GM21576 (cell line): ENCODE results near the gene CACNA1H.

ENCODE experiments used
- ATAC-seq: cut with Tn5 transposase; IDR thresholded peaks from one replicate; pipeline ENCODE4 v1.9.1; 2021; ENCODE audit warnings: mild to moderate bottlenecking, moderate library complexity; ENCODE audit not compliant: unreplicated experiment

Gene CACNA1H

DNA sequence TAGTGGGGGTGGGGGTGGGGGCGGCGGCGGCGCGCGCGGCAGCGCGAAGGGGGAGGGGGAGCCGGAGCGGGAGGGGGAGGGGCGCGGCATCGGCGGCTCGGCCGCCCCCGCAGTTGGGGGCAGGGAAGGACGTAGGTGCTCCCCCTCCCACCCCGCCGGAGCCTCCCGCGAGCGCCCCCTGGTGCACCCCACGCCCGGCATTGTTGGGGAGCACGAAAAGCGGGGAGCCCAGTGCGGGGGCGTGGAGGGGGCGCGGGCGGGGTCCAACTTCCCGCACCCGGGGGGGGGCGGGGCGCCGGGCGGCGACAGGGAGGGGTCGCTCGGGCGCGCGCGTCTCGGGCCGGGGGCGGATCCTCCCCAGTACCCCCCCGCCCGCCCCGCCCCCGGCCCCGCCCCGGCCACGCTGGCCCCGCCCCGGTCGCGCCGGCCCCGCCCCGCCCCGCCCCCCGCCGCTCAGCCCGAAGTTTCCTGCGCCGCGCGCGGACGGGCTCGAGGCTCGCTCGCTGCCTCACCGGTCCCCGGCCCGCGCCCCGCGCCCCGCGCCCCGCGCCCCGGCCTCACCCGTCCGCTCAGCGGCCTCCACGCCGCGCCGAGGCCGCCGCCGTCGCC lies at the start of gene CACNA1H:
CACNA1H (plus strand) TSS at position 456 of the 609 bp plus-strand sequence. CDS start 632 bp downstream, outside the sequence.
- ATAC-seq: no peak

DNA sequence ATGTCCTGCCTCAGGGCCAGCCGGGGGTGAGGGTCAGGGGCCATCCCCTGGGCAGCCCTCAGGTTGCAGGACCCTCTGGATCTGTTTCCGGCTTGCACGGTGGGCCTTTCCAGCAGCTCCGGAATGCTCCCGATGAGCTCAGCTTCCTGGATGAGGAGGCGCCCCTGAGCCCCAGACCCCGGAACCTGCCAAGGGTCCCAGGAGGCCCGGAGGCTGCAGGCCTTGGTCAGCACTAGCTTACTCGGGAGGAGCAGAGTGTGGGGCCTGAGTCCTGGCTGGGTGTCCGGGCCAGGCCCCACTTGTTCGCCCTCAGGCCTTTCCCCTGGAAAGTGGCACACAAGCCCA lies 49.3 kb upstream of the CACNA1H start:
- ATAC-seq: no peak

DNA sequence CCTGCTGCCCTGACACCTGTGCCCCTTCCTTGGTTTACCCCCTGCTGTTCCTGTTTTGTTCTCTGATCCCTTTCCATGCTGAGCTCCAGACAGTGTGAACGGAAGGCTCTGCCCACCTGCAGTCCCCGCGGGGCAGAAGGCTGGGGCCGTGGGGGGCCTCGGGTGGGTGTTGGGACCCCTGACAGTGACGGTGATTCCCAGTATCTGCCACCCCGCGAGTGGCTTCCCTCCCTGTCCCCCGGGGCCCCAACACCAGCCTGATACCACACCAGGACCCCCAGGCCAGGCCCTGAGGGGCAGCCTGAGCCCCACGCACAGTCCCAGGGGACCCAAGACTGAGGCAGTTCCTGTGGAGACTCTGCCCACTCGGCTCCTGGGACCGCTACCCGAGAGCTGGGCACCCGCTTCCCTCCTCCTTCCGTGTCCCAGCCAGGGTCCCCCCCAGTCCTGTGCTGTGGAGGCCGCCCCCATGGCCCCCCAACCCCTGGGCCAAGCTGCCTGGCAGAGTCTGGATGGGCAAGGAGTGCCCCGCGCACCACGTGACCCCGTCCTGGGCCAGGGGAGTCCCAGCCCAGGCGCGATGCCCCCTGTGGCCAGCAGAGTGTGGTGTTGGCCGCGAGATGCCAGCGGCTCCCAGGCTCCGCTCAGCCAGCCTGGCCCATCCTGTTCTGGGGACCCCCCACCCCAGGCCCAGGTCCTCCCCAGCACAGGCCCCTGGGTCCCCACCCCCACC lies 46.9 kb upstream of the CACNA1H start:
- no peak for ATAC-seq

DNA sequence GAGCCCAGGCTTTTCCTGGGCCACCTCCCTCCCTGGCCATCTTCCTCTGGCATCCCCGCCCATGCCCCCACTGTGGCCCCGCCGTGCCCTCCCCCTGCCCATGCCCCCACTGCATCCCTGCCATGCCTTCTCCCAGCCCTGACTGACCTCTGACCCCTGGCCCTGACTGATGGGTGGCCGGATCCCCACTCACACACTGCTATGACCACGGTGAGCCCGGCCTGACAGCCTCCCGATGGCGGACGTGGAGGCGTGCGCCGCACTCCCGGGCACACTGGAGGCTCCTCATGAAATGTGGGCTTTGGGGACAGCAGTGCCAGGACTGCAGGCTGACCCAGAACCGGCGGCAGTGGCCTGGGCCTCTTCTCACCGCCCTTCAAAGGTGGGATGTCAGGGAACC lies 46.2 kb upstream of the CACNA1H start:
- ATAC-seq: no peak

DNA sequence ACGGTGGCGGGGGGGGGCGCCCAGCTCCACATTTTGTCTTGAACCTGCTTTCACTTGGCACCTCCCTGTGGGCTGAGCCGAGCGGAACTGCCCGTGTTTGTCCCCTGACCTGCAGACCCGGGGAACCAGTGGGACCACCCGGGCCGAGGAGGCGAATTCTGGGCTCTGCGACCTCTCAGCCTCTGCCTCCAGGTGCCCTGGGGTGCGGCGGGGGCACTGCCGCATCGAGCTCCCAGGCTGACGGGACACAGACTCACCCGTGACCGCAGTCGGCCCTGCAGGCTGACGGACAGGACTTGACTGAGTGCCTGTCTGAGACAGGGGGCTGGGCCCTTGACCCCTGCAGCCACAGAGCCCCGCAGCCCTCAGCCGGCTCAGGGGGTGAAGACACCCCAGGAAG lies 45.8 kb upstream of the CACNA1H start:
- ATAC-seq: no peak

DNA sequence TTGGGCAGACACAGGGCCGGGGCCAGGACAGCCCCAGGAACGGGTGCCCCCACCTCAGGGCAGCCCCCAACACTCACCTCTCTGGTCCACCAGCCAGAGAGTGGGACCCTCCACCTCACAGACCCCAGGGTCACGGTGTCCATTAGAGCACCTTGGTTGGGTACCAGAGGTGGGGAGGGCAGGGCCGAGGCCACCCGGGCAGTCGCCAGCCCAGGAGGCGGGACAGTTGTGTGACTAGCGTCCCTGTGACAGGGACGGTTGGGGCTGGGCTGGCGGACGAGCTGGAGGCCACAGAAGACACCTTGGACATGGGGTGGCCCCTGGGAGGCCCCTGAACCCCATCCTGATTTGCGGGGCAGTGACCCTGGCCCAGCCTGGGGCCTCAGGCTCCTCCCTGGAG lies 45.2 kb upstream of the CACNA1H start:
- no peak for ATAC-seq

DNA sequence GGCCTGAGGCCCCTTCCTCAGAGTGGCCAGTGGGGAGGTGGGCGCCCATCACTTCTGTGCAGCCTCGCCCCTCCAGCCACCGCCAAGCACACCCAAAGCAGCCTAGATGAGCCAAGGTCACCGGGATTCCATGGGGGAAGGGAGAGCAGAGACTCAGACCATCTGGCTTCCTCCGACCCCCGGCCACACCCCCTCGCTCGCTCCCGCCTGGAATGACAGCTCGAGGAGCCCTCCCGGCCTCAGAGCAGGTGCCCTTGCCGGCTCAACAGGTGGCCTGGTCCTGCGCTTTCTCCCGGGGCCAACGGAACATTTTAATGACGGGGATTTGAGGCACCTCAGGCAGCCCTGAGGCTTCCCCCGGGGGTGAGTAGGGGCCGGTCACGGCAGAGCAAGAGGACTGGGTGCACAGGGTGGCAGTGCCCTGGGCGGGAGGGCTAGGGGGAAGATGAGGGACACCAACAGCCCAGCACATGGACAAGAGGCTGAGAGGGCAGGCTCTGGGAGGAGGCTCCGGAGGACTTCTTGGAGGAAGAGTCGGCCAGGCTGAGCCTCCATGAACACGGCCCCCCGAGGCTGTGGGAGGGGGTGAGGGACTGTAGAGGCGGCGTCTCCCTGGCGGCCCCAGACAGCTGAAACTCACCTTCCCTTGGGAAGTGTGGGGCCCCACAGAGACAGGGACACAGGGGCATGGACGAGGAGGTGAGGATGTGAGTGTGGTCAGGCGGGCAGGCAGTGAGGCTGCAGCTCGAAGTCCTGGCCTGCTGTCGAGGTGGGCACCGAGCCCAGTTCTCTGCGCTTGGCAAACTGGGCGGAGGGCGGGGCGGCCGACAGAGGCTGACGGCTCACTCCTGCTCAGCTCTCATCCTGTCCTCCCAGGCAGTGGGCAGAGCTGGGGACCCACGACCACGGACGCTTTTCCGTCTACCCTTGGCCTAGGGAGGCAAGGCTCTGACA lies 44.3 kb upstream of the CACNA1H start:
- ATAC-seq: no peak

DNA sequence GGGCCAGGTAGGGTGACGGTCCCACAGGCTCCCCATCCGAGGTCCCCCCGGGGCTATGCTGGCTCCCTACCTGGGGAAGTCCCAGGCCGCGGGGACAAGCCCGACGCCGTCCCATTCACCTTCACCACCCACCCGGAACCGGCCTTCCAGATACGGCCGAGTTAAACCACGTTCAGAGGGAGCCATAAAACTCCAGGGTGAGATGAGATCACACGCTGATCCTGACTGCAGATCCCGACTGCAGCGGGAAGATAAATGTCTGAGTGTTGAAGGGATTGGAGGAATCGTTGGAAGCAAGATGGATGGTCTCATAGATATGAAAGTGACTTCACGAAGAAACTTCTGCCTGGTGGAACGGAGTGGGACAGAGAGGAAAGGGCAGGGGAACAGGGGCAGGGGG lies 43.3 kb upstream of the CACNA1H start:
- no peak for ATAC-seq

DNA sequence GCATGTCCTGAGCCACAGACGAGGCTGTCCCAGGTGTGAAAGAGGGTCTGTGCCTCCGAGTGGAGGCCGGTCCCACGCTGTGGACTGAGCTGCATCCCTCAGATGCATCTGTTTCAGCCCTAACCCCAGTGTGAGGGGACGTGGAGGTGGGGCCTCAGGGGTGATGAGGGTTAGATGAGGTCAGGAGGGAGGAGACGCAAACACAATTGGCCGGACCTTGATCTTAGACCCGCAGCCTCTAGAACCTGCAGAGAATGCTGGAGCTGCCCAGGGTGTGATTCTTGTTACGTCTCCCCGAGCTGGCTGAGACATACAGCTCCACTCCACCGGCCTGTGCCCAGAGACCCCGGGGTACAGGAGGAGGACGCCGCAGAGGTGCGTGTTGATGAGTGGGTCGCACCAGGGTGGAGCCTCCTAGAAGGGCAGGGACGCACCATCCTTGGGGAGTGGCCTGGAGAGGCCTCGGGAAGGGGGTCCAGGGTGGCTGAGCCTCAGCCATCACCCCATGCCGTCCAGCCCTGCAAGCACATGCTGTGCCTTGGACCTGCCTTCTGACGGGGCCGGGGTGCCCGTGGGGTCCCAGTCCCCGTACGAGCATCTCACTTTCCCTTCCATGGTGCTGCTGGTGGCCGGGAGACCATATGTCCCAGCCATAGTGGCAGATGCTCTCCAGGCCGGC lies 40.3 kb upstream of the CACNA1H start:
- no peak for ATAC-seq

DNA sequence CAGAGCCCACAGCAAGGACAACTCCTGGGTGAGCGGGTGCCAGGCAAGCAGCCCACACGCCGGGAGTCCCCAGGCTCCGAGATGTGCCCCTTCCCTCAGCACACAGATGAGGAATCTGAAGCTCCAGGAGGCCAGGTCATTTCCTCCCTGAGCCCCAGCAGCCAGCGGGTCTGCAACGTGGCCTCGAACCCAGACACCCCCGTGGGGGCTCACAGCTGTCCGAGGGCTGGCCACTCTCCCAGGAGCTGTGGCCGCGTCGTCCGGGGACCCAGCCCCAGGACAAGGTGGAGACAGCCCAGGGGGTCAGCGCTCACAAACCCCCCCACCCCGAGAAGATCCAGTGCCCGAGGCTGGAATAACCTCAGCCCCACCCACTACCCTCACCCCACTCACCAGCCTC lies 39.4 kb upstream of the CACNA1H start:
- ATAC-seq: no peak

DNA sequence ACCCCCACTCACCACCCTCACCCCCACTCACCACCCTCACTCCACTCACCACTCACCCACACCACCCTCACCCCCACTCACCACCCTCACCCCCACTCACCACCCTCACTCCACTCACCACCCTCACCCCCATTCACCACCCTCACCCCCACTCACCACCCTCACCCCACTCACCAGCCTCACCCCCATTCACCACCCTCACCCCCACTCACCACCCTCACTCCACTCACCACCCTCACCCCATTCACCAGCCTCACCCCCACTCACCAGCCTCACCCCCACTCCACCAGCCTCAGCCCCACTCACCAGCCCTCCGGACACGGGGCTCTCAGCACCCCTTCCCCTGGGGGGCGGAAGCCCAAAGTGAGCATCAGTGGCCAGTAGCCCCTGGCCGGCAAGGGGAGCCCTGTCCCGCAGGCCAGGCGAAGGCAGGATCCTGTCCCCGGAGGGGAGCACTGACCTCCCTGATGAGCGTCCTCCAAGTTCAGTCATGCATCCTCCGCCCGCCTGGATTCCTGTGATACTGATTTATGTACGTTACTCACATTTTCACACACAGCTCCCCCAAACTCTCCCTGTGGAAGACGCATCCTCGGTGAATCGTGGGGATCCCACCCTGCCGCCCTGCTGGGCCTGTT lies 38.9 kb upstream of the CACNA1H start:
- ATAC-seq: no peak

DNA sequence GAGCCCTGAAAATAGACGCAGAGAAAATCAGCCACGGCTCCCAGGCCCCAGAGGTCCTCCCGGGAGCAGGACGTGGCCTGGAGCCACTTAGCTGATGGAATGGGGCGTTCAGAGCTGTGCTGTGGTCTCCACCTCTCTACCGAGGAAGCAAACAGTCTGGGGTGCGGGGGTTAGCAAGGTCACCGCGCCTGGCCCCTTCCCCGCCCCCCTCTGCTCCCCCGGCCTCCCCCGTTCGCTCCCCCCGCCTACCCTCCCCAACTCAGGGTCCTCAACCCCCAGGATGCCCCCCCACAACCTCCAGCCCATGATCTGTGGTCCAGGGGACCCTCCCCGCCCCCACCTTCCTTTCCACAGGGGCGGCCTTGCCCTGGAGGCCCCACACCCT lies 36.2 kb upstream of the CACNA1H start:
- ATAC-seq: no peak

DNA sequence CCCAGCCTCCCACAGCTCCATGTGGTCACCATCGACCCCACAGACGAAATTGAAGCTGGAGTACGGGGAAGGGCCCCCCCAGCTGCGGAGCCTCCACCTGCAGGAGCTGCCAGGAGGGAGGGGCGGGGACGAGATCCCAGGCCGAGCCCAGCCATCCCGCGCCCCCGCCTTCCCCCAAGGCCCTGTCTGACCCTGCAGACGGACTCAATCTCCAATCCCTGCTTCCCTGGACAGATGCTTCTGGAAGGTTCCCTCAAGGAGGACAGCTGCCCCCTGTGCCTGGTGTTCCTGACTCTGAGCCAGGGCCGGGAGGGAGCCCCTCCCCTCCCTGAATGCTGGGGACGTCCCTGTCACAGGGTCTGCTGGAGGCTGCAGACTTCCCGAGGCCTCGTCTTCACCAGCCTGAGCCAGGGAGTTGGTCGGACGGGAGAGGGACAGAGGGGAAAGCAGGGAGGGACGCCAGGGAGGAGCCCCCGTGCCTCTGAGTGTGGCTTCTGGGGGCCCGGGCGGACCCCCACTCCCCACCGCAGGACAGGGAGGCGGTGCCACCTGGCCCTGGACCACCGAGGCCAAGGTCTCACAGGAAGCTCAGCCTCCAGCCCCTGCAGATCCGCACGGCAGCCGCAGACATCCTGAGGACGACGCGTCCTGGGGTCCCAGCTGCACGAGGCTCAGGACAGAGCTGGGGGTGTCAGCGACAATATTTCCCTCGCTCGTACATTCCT lies 35.6 kb upstream of the CACNA1H start:
- ATAC-seq: no peak

DNA sequence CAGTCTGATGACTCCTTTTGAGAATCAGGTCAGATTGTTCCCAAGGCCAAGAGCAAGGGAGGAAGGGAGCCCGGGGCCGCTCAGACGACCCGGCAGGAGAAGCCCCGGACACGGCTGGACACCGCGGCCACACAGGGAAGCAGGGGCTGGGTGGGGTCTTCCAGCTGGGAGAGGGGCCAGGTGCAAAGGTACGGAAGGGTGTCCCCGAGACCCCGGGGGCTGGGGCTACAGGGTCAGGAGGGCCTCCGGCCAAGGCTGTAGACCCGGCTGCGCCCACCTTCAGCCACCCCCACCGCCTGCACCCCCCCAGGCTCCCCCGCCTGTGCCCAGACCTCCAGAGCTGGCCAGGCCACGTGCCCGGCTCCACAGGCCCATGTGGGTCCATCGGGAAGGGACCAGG lies 35.0 kb upstream of the CACNA1H start:
- ATAC-seq: no peak

DNA sequence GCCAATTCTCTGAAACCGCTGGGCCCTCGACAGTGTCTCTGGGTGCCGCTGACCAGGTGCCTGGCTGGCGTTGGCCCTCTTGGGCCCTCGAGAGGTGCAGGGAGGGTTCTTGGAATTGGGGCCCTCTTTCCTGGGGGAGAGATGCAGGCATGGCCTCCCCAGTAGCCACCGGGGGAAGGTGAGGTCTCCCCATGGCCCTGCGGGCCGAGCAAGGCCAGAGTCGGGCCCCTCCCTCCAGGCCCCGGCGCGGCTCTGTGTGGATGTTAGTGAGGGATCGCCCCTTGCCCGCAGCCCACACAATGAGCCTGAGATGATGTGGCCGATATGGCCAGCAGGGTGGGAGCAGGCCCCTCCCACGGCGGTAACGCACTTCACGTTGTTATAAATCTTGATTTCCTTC lies 33.8 kb upstream of the CACNA1H start:
- no peak for ATAC-seq

DNA sequence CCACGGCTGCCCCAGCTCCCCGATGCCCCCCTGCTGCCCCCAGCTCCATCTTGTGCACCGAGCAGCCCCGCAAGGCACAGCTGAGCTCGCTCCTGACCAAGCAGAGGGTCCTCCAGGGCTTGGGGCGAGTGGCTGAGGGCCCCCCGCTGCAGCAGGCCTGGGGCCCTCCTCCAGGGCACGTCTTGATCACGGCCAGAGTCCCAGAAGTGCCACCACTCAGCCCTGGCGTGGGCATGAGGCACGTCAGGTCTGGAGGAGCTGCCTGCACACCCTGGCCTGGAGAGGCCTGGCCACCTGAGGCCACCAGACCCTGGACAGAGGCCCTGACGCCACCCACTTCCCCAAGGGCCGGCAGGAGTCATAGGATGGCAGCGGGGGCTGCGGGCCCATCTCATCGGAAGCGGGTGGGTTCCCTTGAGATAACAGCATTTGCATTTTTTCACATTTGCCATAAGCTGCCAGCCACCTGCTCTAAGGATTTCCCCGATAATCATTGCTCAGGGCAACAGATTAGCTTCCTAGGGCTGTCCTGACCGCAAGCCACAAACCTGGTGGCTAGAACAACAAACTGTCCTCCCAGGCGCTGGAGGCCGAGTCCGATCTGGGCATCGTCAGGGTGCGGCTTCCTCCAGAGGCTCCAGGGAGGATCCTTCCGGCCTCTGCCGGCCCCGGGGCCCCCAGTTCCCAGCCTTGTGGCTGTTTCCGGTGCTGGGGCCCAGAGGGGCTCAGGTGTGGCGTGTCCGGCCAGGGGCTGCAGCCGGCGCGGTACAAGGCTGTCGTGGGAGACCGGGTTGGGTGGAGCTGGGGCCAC lies 32.9 kb upstream of the CACNA1H start:
- ATAC-seq: no peak

DNA sequence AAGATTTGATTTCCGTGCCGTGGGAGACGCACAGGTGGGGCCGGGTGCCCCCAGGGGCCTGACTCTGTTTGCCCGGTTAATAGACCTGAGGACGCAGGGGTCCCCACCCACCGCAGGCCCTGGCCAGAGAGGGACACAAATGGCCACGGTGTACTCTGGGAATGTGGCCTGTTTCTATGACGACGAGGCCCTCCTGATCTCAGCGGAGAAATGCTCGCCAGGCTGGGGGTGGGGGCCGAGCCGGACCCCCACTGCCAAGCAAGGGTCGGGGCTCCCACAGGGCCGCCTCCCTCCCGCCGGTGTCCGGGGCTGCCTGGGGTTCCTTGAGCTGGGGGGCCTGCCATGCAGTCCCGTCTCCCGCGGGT lies 32.3 kb upstream of the CACNA1H start:
- no peak for ATAC-seq

DNA sequence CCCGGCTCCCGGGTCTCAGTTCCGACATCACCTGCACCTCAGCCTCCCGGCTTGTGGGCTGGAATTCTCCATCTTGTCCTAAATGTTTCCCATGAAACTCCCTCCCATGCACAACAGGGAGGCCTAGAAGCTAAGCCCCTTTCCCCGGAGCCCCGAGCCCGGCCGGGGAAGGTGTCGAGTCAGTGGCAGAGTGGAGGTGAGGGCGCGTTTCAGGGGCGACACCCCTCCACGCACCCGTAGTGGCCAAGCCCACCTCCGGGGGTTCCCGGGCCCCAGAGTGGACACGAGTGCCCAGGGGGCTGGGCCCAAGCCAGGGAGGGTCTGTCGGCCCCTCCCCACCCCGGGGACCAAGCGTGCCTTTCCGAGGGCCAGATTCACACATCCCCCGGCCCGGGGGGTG lies 31.9 kb upstream of the CACNA1H start:
- no peak for ATAC-seq

DNA sequence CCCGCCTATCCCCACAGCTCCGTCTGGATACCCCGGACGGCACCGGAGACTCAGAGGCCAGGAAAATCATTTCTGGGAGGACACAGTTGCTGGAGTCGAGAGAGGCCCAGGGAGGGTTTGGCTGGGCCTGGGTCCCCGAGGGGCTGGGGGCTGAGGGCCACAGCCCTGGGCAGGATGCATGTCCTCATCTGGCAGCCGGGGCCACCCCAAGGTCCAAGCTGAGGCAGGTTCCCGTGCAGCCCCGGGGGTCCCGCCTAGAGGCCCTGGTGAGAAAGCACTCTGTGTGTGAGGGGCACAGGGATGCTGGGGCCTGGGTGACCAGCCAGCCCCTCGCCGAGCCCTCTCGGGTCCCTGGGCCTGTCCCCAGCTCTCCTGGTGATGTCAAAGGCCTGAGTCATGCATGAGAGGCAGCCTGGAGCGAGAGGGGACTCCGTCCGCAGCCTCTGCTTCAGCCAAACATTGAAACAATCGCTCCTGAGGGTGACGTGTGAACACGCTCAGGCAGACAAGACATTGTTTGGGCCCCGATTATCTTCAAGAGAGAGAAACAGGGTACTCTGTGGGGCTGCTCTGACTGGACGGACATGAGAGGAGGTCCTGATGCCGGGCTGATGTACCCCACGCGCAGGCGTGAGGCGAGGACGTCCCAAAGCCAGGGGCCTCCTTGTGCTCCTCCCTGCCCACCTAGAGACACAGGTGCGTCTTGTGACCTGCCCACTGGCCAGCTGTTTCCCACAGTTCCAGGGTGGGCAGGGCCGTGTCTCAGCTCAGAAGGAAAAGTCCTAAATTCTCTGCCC lies 31.1 kb upstream of the CACNA1H start:
- ATAC-seq: no peak
